HG02884 (cell line): ENCODE results near the gene DTX2.
"Not testable (repeated sequence)": the region's sequence is repeated elsewhere in the genome, so short reads cannot be mapped to it uniquely, and the experiment has no call there.

ENCODE experiments used
- ATAC-seq: cut with Tn5 transposase; IDR thresholded peaks from one replicate; pipeline ENCODE4 v1.9.1; 2021; ENCODE audit warnings: mild to moderate bottlenecking, moderate library complexity; ENCODE audit not compliant: unreplicated experiment

DTX2 gene

GRCh38 chr7:76461464-76462101 is at the start of gene DTX2:
Gene DTX2 (plus strand): TSS chr7:76461709. CDS start chr7:76480510, 18,801 bp downstream.
- peak; percentile 97 for ATAC-seq

GRCh38 chr7:76412249-76412648 is 49.3 kb upstream of the DTX2 start:
- no peak for ATAC-seq

- ATAC-seq = not testable (repeated sequence)
Measured at GRCh38 chr7:76417654-76418310, 43.7 kb upstream of the DTX2 start.

- ATAC-seq = not testable (repeated sequence)
Measured at GRCh38 chr7:76421097-76421496, 40.4 kb upstream of the DTX2 start.

GRCh38 chr7:76423666-76424412 is 37.7 kb upstream of the DTX2 start:
- ATAC-seq = no peak

GRCh38 chr7:76424413-76425111 is 36.9 kb upstream of the DTX2 start, which contains the start of gene ZP3:
Gene ZP3 (plus strand): TSS chr7:76424950. CDS start chr7:76424965, 15 bp downstream.
- peak; percentile 74 for ATAC-seq

- no peak for ATAC-seq
Measured at GRCh38 chr7:76425156-76425555, 36.4 kb upstream of the DTX2 start.

GRCh38 chr7:76425558-76425957 is 36.0 kb upstream of the DTX2 start:
- ATAC-seq = not testable (repeated sequence)

GRCh38 chr7:76426246-76426645 is 35.3 kb upstream of the DTX2 start:
- ATAC-seq = no peak

GRCh38 chr7:76427635-76428034 is 33.9 kb upstream of the DTX2 start:
- ATAC-seq = no peak

GRCh38 chr7:76428149-76428823 is 33.2 kb upstream of the DTX2 start:
- ATAC-seq = no peak

- no peak for ATAC-seq
Measured at GRCh38 chr7:76428868-76429805, 32.4 kb upstream of the DTX2 start.

GRCh38 chr7:76430211-76430610 is 31.3 kb upstream of the DTX2 start:
- ATAC-seq = no peak

GRCh38 chr7:76430836-76431235 is 30.7 kb upstream of the DTX2 start:
- ATAC-seq = no peak

- ATAC-seq = not testable (repeated sequence)
Measured at GRCh38 chr7:76437873-76438272, 23.6 kb upstream of the DTX2 start.

GRCh38 chr7:76439120-76439888 is 22.2 kb upstream of the DTX2 start:
- not testable (repeated sequence) for ATAC-seq

GRCh38 chr7:76440404-76440803 is 21.1 kb upstream of the DTX2 start:
- ATAC-seq = not testable (repeated sequence)

GRCh38 chr7:76441792-76442191 is 19.7 kb upstream of the DTX2 start:
- not testable (repeated sequence) for ATAC-seq
